ENCODE measurements around the gene ABHD18.
A peak's percentile ranks its signal among the peaks of the same experiment; 100 is the strongest.
"Not testable (repeated sequence)": the region's sequence is repeated elsewhere in the genome, so short reads cannot be mapped to it uniquely, and the experiment has no call there.

The ABHD18 gene

GRCh38 chr4:127993151-127993550 lies 27.9 kb downstream of the ABHD18 start:
- no peak for DNase-seq (ENCODE audit: low spot score)

- DNase-seq (ENCODE audit: low spot score) = no peak
Measured at GRCh38 chr4:127995776-127996175, 30.6 kb downstream of the ABHD18 start.

- not testable (repeated sequence) for DNase-seq (ENCODE audit: low spot score)
Measured at GRCh38 chr4:127996521-127996920, 31.3 kb downstream of the ABHD18 start.

- DNase-seq (ENCODE audit: low spot score) = peak; percentile 27
Measured at GRCh38 chr4:127997534-127998388, 32.6 kb downstream of the ABHD18 start.

- no peak for DNase-seq (ENCODE audit: low spot score)
Measured at GRCh38 chr4:128006592-128006991, 41.4 kb downstream of the ABHD18 start.

GRCh38 chr4:128009428-128009827 lies 44.2 kb downstream of the ABHD18 start:
- DNase-seq (ENCODE audit: low spot score) = no peak

GRCh38 chr4:128025319-128025718 lies 60.1 kb downstream of the ABHD18 start:
- no peak for DNase-seq (ENCODE audit: low spot score)

- no peak for DNase-seq (ENCODE audit: low spot score)
Measured at GRCh38 chr4:128029907-128030306, 64.7 kb downstream of the ABHD18 start.

GRCh38 chr4:128031756-128032384 lies 66.7 kb downstream of the ABHD18 start:
- no peak for DNase-seq (ENCODE audit: low spot score)

GRCh38 chr4:128039568-128039967 lies 74.4 kb downstream of the ABHD18 start:
- no peak for DNase-seq (ENCODE audit: low spot score)

GRCh38 chr4:128047019-128047418 lies 81.8 kb downstream of the ABHD18 start:
- not testable (repeated sequence) for DNase-seq (ENCODE audit: low spot score)

- DNase-seq (ENCODE audit: low spot score) = not testable (repeated sequence)
Measured at GRCh38 chr4:128047514-128047913, 82.3 kb downstream of the ABHD18 start.

- not testable (repeated sequence) for DNase-seq (ENCODE audit: low spot score)
Measured at GRCh38 chr4:128051229-128051628, 86.0 kb downstream of the ABHD18 start.

- not testable (repeated sequence) for DNase-seq (ENCODE audit: low spot score)
Measured at GRCh38 chr4:128054907-128055306, 89.7 kb downstream of the ABHD18 start.

GRCh38 chr4:128055441-128056206 lies 90.4 kb downstream of the ABHD18 start:
- not testable (repeated sequence) for DNase-seq (ENCODE audit: low spot score)

- DNase-seq (ENCODE audit: low spot score) = no peak
Measured at GRCh38 chr4:128056396-128056795, 91.2 kb downstream of the ABHD18 start.

GRCh38 chr4:128060121-128060698 lies 95.0 kb downstream of the ABHD18 start:
- no peak for DNase-seq (ENCODE audit: low spot score)

- DNase-seq (ENCODE audit: low spot score) = peak; percentile 93
Measured at GRCh38 chr4:128060699-128061565, 95.7 kb downstream of the ABHD18 start, which contains the start of gene LARP1B. TSS of gene LARP1B (plus strand) at chr4:128061312. CDS start at chr4:128074952, 13,640 bp downstream.

- DNase-seq (ENCODE audit: low spot score) = peak; percentile 48
Measured at GRCh38 chr4:128061566-128062536, 96.6 kb downstream of the ABHD18 start.

- DNase-seq (ENCODE audit: low spot score) = not testable (repeated sequence)
Measured at GRCh38 chr4:128066453-128066820, 101.2 kb downstream of the ABHD18 start.

All from CD4-positive, alpha-beta T cell treated with Interleukin-2 at 100 ng/mL for 4 hours (primary cell).